Panc1 (cell line): ENCODE results near the gene MRPS18A. TPM values are rescaled to one million over a fixed set of nuclear protein-coding genes. Genes with fewer than 3 reads are reported as not detected.

ENCODE experiments used
- ATAC-seq: fragments of 200-7000 bp; cut with Tn5 transposase; 2 replicates; pipeline ENCODE4 v1.9.1; 2020; ENCODE audit warnings: mild to moderate bottlenecking, moderate library complexity
- BruUV-seq: library from RNA; stranded (reverse); fragments of 400-500 nt; replicated peaks from 2 replicates; lab custom pipeline; 2021; lab: Mats Ljungman, UMichigan
- CTCF ChIA-PET: fragments of 300-600 bp; sonication (Branson Sonifier 250); formaldehyde crosslinking; loops from one replicate; lab custom pipeline; 2022; ENCODE audit warnings: antibody characterized with exemption; lab: Charles Lee
- POLR2A ChIA-PET: fragments of 300-600 bp; sonication (Branson Sonifier 250); formaldehyde crosslinking; loops from one replicate; lab custom pipeline; 2022; ENCODE audit warnings: antibody characterized with exemption; lab: Charles Lee
- DNase-seq: peaks from one replicate; pipeline ENCODE4 v3.0.0-alpha.2; 2010; ENCODE audit warnings: low read depth, low spot score
- H3K27ac ChIP-seq: 2 replicates; pipeline ENCODE4 v1.5.1; 2011; ENCODE audit warnings: mild to moderate bottlenecking, low read length, inconsistent platforms
- H3K27me3 ChIP-seq: fragments of 200-500 bp; sonication (Bioruptor generic); 2 replicates; pipeline ENCODE4 v1.6.0; 2014; ENCODE audit warnings: low read length, inconsistent platforms; ENCODE audit not compliant: control insufficient read depth, insufficient read depth
- H3K36me3 ChIP-seq: fragments of 200-500 bp; sonication (Bioruptor generic); 2 replicates; pipeline ENCODE4 v1.5.1; 2014; ENCODE audit warnings: inconsistent platforms, mild to moderate bottlenecking, low read length, moderate library complexity; ENCODE audit not compliant: control insufficient read depth, insufficient read depth
- H3K4me1 ChIP-seq: 2 replicates; pipeline ENCODE4 v1.5.1; 2011; ENCODE audit warnings: inconsistent platforms, mild to moderate bottlenecking, low read length, moderate library complexity; ENCODE audit not compliant: control insufficient read depth, insufficient read depth
- H3K4me3 ChIP-seq, 2 experiments: 2 replicates each; pipeline ENCODE4 v1.5.1; 2011 to 2012; ENCODE audit warnings: low read depth in 2 of 2, low read length in 2 of 2, mild to moderate bottlenecking in 2 of 2, inconsistent platforms in 1 of 2, moderate library complexity in 1 of 2
- H3K9me3 ChIP-seq: fragments of 200-500 bp; sonication (Bioruptor generic); 2 replicates; pipeline ENCODE4 v1.5.1; 2014; ENCODE audit warnings: low read depth, mild to moderate bottlenecking, inconsistent platforms, low read length, moderate library complexity; ENCODE audit not compliant: control insufficient read depth, insufficient read depth
- CTCF ChIP-seq: fragments of 450-650 bp; IDR thresholded peaks from 2 replicates; pipeline ENCODE4 v1.5.1; 2017; ENCODE audit warnings: mild to moderate bottlenecking
- POLR2AphosphoS5 ChIP-seq: IDR thresholded peaks from 2 replicates; pipeline ENCODE4 v1.6.1; 2012; ENCODE audit warnings: mild to moderate bottlenecking, low read depth, low read length, moderate library complexity
- REST ChIP-seq, 2 experiments: IDR thresholded peaks; 2 replicates each; pipeline ENCODE4 v1.6.1; 2011 to 2012; ENCODE audit warnings: low read depth in 2 of 2, control low read depth in 1 of 2, low read length in 1 of 2, mild to moderate bottlenecking in 1 of 2, moderate library complexity in 1 of 2; ENCODE audit not compliant: insufficient read depth in 1 of 2
- SIN3A ChIP-seq: IDR thresholded peaks from 2 replicates; pipeline ENCODE4 v1.6.1; 2012; ENCODE audit warnings: low read depth, mild to moderate bottlenecking, low read length, moderate library complexity, borderline replicate concordance; ENCODE audit not compliant: insufficient read depth
- TCF7L2 ChIP-seq: IDR thresholded peaks from 2 replicates; pipeline ENCODE4 v1.6.1; 2011; ENCODE audit warnings: mild to moderate bottlenecking, low read depth, low read length, inconsistent platforms
- in situ Hi-C: cut with HindIII; loops from 2 replicates; pipeline ENCODE4 v1.10.0; 2016; ENCODE audit warnings: low sequenced_read_pairs, low pct_unique_long_range_greater_than_20kb
- intact Hi-C: fragments of 100-400 bp; cut with micrococcal nuclease; formaldehyde crosslinking; loops from one replicate; pipeline ENCODE4 v1.10.0; 2022; ENCODE audit not compliant: unreplicated experiment
- total RNA-seq: library from RNA; stranded (reverse); gene quantifications from one replicate; pipeline ENCODE4 v1.2.1, GENCODE V29; 2021; ENCODE audit not compliant: unreplicated experiment

MRPS18A gene
- total RNA-seq, 1 experiment from 2014 or later, result 45.8 TPM

DNA sequence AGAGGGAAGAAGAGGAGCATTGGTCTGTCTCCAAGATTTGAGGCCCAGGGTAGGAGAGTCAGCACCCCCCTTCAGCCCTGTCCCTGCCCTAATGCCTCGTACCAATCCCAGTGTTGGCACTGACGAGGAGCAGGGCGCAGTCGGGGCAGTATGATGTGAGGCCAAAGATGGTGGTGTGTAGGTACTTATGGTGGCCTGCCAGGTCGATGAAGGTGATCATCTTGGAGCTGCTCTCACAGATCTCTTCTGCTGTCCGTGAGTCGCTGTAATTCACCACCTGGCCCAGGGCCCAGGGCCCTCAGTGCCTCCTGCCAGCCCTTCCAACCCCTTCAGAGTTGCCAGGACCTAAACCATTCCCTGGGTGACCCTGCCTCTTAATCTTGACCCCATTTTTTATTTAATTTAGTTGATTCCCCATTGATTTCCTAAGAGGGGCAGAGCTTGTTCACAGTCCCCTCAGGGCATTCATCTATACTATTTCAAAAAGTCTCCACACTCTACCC is 62.8 kb downstream of the MRPS18A start:
- ATAC-seq (no peak), DNase-seq (no peak)
- in situ Hi-C loops (no loop called here), intact Hi-C loops (no loop called here)
- no TSS peak for BruUV-seq
- H3K36me3 ChIP-seq, result peaks cover 3% of the 10 kb centered on the region
- ChIA-PET POLR2A (no interaction called here), CTCF (no interaction called here)
- H3K4me1 ChIP-seq, result peaks cover 11% of the 10 kb centered on the region
- no peak overlapping the region for H3K4me3 ChIP-seq
- H3K9me3 ChIP-seq, result no peaks in the 10 kb centered on the region
- no peak for TF ChIP-seq POLR2AphosphoS5
- no peak for TF ChIP-seq CTCF
- TF ChIP-seq SIN3A, result no peak
- no peak for TF ChIP-seq REST (IDR thresholded peaks at IDR 0.05; ENCODE audit: insufficient read depth in 1 of 2, low read depth in 2 of 2, low read length in 1 of 2)
- no peak for TF ChIP-seq TCF7L2
- H3K27ac ChIP-seq, result no peak overlapping the region
- no peaks in the 10 kb centered on the region for H3K27me3 ChIP-seq

- H3K27me3 ChIP-seq, result no peaks in the 10 kb centered on the region
- H3K4me3 ChIP-seq, result no peak overlapping the region
- intact Hi-C loops, result no loop called here
- no peak for TF ChIP-seq REST (IDR thresholded peaks at IDR 0.05; ENCODE audit: insufficient read depth in 1 of 2, low read depth in 2 of 2, low read length in 1 of 2)
- no peak for TF ChIP-seq TCF7L2
- TF ChIP-seq SIN3A, result no peak
- no peak for TF ChIP-seq CTCF
- 0 out of 2 replicates have a peak, but pooled peaks have one; percentile 20 for TF ChIP-seq POLR2AphosphoS5
- H3K36me3 ChIP-seq, result peaks cover 3% of the 10 kb centered on the region
- DNase-seq (no peak), ATAC-seq (no peak)
- no TSS peak for BruUV-seq
- in situ Hi-C loops, result no loop called here
- ChIA-PET POLR2A (no interaction called here), CTCF (no interaction called here)
- peaks cover 11% of the 10 kb centered on the region for H3K4me1 ChIP-seq
- no peaks in the 10 kb centered on the region for H3K9me3 ChIP-seq
- no peak overlapping the region for H3K27ac ChIP-seq
Measured at GRCh38 chr6:43623880-43624785, 63.5 kb downstream of the MRPS18A start.
